Measurements from ENCODE around the gene FAM78A. TPM values are rescaled to one million over a fixed set of nuclear protein-coding genes. Genes with fewer than 3 reads are reported as not detected.
A peak's percentile ranks its signal among the peaks of the same experiment; 100 is the strongest.
"Not testable (repeated sequence)": the region's sequence is repeated elsewhere in the genome, so short reads cannot be mapped to it uniquely, and the experiment has no call there.

The FAM78A gene
- total RNA-seq, 2 experiments from 2014 or later, result 76.8 to 80.0 TPM

DNA sequence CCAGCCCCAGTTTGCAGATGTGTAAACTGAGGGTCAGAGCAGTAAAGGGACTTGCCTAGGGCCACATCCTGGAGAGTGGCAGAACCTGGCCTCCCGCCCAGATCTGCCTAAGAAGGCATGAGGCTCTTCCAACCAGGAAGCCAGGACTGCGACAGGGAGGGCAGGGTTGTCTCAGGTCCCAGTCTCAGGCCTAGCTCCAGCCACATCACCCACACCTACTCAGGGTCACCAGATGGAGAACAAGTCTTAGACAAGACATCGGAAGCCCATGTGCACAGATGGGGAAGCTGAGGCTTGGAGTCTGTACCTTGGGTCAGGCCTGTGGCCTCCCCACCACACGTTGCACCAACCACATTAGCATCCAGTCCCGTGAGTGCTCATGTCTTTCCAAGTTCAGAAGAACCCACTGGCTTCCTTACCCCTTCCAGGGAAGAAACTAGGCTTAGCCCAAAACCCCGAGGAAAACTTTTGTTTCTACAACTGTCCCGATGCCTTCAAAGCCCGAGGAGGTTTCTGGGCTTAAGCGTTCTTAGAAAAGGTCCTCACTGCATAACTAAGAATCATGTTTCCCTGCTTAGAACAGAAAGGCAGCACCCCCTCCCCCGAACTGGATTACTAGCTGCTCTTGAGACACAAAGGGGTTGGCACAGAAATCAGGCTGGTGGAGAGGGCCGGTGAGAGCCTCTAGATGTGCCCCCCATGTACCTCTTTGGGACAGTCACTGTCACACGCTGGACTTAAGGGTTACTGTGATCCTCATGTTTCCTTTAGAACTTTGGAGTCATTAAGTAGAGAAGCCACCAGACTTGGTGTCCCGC, 2.2 kb downstream of the FAM78A start:
- Mint-ChIP-seq H3K4me1 (peaks cover 41% of the 10 kb centered on the region), H3K36me3 (peaks cover 55% of the 10 kb centered on the region), H3K27ac (peak overlapping the region; percentile 99), H3K9me3 (ENCODE audit: low read depth) (no peaks in the 10 kb centered on the region), H3K27me3 (no peaks in the 10 kb centered on the region), H3K4me3 (peak overlapping the region; percentile 99)
- CTCF ChIA-PET, result interaction anchor here (1.4 to 11.9 kb wide), 3 partner anchors 18 to 96 kb away, joined by 4 to 177 read pairs (median 9); no protein-coding TSS in a partner anchor
- ATAC-seq (no peak), DNase-seq (peak; percentile 56)

DNA sequence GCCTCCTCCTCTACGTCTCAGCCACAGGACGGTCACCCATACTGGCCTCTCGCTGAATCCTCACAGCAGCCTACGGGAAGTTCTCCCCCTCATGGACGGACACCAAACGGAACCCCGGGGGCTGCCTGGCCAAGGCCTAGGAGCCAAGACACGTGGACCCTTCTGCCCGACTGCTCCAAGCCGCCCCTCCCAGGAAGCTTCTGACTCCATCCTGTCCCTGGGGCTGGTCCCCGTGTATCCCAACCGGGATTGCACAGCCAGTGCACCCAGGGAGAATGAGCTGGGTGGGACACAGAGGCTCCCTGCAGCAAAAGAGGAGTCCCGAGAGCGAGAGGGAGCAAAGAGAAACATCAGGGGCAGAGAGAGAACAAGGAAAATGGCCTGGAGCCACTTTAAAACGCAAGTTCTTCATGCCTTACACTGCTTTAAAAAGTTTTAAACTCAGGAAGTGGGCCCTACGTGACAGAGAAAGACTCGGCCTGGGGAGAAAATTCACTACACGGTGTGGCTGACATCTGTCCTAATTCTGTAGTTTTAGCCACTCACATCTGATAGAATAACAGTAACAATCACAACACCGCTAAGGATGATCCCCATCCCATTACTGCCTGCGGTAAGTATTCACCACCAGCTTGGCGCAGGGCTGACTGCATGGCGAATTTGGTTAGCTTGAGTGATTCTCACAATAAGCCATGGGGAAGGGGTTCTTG, 3.0 kb downstream of the FAM78A start:
- ATAC-seq (no peak), DNase-seq (peak; percentile 64)
- CTCF ChIA-PET, result interaction anchor here (1.2 to 11.9 kb wide), 4 partner anchors 10 to 95 kb away, joined by 3 to 177 read pairs (median 10); no protein-coding TSS in a partner anchor
- H3K4me3 Mint-ChIP-seq, result peak overlapping the region; percentile 99
- peaks cover 36% of the 10 kb centered on the region for H3K4me1 Mint-ChIP-seq
- H3K27ac Mint-ChIP-seq, result peak overlapping the region; percentile 99
- peaks cover 56% of the 10 kb centered on the region for H3K36me3 Mint-ChIP-seq
- no peaks in the 10 kb centered on the region for H3K27me3 Mint-ChIP-seq
- H3K9me3 Mint-ChIP-seq (ENCODE audit: low read depth), result no peaks in the 10 kb centered on the region

DNA sequence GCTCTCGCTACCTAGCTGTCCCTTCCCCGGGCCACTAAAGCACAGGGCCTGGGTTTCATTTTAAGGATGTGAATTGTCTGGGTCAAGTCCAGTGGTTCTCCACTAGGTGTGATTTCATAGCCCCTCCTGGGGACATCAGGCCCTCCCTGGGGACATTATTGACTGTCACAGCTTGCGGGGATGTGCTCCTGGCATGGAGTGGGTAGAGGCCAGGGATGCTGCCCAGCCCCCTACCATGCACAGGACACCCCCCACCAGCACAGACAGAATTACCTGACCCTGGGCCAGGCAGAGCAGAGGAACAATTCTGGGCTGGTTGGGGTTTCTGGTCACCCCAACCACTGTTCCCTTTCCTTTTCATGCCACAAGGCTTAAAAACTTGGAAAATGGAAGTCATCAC, 4.1 kb downstream of the FAM78A start:
- Mint-ChIP-seq H3K4me1 (peaks cover 39% of the 10 kb centered on the region), H3K9me3 (ENCODE audit: low read depth) (no peaks in the 10 kb centered on the region), H3K4me3 (peak overlapping the region; percentile 99), H3K36me3 (peaks cover 56% of the 10 kb centered on the region), H3K27ac (peak overlapping the region; percentile 92), H3K27me3 (no peaks in the 10 kb centered on the region)
- ATAC-seq (no peak), DNase-seq (no peak)
- CTCF ChIA-PET, result interaction anchor here (0.9 to 11.9 kb wide), 7 partner anchors 9 to 94 kb away, joined by 3 to 177 read pairs (median 4); no protein-coding TSS in a partner anchor

DNA sequence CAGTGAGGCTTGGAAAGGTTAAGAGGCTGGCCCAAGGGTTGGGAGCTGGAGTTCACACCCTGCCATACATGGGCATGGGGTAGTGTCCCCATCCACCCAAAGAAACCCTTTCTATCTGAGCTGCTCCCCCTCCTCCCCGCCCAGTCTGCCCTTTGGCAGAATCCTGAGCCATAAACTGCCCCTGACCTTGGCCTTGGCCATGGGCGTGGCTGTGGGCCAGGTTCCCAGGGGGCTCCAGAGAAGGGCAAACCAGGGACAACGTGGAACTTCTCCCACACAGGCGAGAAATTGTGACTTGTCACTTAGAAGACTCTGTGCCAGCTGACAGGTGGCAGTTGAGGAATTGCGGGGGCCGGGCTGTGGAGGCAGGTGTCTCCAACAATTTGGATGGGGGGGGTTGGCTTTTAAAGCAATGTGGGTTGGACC, 4.8 kb downstream of the FAM78A start:
- H3K9me3 Mint-ChIP-seq (ENCODE audit: low read depth), result no peaks in the 10 kb centered on the region
- ATAC-seq, result no peak
- no peak for DNase-seq
- H3K4me3 Mint-ChIP-seq, result peak overlapping the region; percentile 99
- no peaks in the 10 kb centered on the region for H3K27me3 Mint-ChIP-seq
- peak overlapping the region; percentile 92 for H3K27ac Mint-ChIP-seq
- CTCF ChIA-PET, result interaction anchor here (0.8 to 11.9 kb wide), 6 partner anchors 16 to 469 kb away, joined by 3 to 177 read pairs (median 4); partner anchors contain the start of gene RAPGEF1
- peaks cover 56% of the 10 kb centered on the region for H3K36me3 Mint-ChIP-seq
- peaks cover 46% of the 10 kb centered on the region for H3K4me1 Mint-ChIP-seq

DNA sequence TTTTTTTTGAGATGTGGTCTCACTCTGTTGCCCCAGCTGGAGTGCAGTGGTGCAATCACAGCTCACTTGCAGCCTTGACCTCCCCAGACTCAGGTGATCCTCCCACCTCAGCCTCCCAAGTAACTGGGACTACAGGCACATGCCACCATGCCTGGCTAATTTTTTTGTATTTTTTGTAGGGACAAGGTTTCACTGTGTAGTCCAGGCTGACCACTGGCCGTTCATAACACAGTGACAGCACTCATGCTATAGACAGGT, 5.4 kb downstream of the FAM78A start:
- DNase-seq; H3K9me3 Mint-ChIP-seq (ENCODE audit: low read depth); H3K27me3 Mint-ChIP-seq; ATAC-seq: not testable (repeated sequence)
- CTCF ChIA-PET, result interaction anchor here (0.8 to 11.9 kb wide), 5 partner anchors 15 to 469 kb away, joined by 3 to 177 read pairs (median 5); partner anchors contain the start of gene RAPGEF1
- H3K27ac Mint-ChIP-seq, result peak overlapping the region; percentile 92
- H3K36me3 Mint-ChIP-seq, result peaks cover 57% of the 10 kb centered on the region
- H3K4me3 Mint-ChIP-seq, result peak overlapping the region; percentile 99
- peaks cover 52% of the 10 kb centered on the region for H3K4me1 Mint-ChIP-seq

DNA sequence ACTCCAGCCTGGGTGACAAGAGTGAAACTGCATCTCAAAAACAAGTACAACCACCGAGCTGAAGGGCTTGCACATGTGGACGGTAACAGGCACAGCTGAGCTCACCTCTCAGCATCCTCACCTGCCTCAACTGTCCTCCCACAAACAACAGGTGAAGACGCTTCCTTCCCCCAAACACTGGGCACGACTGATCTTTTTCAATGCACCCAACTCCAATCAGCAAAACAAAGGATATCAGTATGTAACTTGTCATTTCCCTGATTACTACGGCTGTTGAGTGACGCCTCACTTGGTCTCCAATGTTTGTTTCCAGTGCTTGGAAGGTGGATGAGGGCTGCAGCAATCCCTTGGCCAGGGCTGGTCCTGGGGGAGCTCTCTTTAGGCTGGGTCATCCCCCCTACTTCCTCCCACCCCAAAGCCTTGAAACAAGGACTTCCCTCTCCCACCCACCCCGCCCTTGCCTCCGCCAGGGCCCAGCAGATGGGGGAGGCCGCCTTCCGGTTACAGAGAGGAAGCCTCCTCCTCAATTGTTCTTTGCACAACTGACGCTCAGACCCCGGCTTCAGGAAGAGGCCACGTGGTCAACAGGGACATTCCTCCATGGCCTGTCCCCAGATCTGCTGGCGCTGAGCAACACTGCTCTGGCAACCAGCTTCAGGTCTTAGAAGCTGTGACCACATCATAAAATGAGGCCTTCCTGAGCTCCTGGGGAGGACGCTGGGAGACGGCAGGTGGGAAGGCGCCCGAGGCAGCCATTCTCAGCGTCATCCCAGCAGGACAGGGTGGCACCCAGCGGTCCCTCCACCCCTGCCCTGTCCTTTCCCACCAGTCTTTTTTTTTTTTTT, 5.9 kb downstream of the FAM78A start:
- H3K4me1 Mint-ChIP-seq, result peaks cover 57% of the 10 kb centered on the region
- peaks cover 52% of the 10 kb centered on the region for H3K36me3 Mint-ChIP-seq
- DNase-seq, result peak; percentile 75
- no peaks in the 10 kb centered on the region for H3K27me3 Mint-ChIP-seq
- peak; percentile 20 for ATAC-seq
- H3K9me3 Mint-ChIP-seq (ENCODE audit: low read depth), result no peaks in the 10 kb centered on the region
- H3K4me3 Mint-ChIP-seq, result peak overlapping the region; percentile 99
- CTCF ChIA-PET, result interaction anchor here (0.8 to 11.9 kb wide), 4 partner anchors 15 to 470 kb away, joined by 3 to 177 read pairs (median 10); partner anchors contain the start of gene RAPGEF1
- peak overlapping the region; percentile 92 for H3K27ac Mint-ChIP-seq

DNA sequence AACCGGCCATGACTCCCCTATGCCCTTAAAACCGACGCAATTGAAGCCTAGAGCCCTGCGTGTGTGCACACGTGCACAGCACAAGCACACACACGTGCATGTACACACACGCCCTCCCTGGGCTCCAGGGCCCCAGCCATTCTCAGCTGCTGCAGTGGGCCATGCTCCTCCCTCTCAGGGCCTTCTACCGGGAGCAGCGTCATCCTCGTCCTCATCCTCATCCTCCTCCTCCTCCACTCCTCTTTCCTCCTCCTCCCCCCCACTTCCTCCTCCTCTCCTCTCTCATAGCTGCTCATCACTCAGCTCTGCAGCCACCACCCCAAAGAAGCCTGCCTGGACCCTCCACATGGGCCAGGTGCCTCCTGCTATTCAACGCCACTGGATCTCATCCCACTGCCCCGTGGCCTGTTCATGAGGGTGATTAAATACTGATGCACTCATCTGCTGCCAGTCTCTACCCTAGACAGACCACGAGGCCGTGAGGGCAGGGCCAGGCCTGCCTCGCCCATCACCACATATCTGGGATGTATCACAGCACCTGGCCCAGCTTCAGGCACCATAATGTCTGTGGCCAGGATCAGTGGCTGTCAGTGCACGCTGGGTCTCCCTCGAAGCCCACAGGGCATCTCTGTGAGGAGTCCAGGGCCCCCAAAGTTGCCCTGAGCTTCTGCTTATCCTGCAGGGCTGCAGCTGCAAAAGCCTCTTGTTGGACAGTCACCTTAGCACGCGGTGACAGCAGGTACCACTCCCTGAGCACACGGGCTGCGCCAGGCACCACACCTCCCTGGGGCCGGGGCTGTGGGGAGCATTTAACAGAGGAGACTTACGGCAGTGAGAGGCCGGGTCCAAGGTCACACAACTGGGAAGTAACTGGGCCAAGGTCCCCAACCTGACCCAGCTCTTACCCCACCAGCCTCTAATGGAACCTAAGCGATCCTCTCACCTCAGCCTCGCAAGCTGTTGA, 9.8 kb downstream of the FAM78A start:
- H3K9me3 Mint-ChIP-seq (ENCODE audit: low read depth), result no peaks in the 10 kb centered on the region
- H3K27me3 Mint-ChIP-seq, result no peaks in the 10 kb centered on the region
- DNase-seq (peak; percentile 64), ATAC-seq (peak; percentile 5)
- peak overlapping the region; percentile 92 for H3K27ac Mint-ChIP-seq
- H3K4me1 Mint-ChIP-seq, result peaks cover 73% of the 10 kb centered on the region
- CTCF ChIA-PET, result interaction anchor here (1.0 to 11.9 kb wide), 4 partner anchors 9 to 70 kb away, joined by 3 to 177 read pairs (median 8); partner anchors contain the start of gene FAM78A
- H3K4me3 Mint-ChIP-seq, result peak overlapping the region; percentile 61
- peaks cover 39% of the 10 kb centered on the region for H3K36me3 Mint-ChIP-seq

DNA sequence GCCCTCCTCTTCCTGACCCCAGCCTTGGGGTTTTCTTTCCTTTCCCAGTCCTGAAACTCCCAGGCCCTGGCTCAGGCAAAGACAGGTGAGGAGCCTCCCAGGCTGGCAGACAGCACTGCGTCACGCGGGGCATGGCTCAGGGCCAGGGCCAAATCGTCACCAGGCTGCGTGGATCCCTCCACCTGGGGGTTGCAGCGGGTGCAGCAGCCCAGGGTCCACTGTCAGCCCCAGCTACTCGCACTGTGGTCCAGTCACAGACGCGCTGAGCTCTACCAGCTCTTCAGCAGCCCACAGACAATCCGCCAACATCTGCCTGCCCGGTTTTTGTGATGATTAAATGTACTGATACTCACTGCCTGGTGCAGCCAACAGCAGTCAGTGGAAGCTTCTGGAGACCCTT, 12.1 kb downstream of the FAM78A start:
- H3K36me3 Mint-ChIP-seq, result peaks cover 41% of the 10 kb centered on the region
- H3K27ac Mint-ChIP-seq, result peak overlapping the region; percentile 72
- CTCF ChIA-PET, result interaction anchor here (0.9 to 2.0 kb wide), 4 partner anchors 8 to 14 kb away, joined by 3 to 7 read pairs (median 4); no protein-coding TSS in a partner anchor
- DNase-seq (no peak), ATAC-seq (no peak)
- no peak overlapping the region for H3K4me3 Mint-ChIP-seq
- H3K9me3 Mint-ChIP-seq (ENCODE audit: low read depth), result no peaks in the 10 kb centered on the region
- H3K27me3 Mint-ChIP-seq, result no peaks in the 10 kb centered on the region
- peaks cover 59% of the 10 kb centered on the region for H3K4me1 Mint-ChIP-seq

DNA sequence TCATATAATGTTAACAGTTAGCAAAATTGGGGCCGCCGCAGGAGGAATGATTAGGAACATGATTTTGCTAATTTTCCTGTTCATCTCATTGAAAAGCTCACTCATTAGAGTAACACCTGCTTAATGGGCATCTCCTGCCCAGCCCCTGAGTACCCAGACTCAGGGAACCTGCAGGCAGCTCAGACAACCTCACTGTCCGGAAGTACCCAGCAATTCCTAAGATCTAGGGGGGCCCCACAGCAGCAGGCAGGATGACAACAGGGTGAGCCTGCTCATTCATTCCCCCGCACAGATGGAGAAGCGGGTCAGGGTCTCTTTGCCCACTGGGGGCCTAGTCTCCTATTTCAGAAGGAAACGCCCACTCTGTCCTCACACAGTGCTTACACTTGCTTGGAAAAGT, 12.6 kb downstream of the FAM78A start:
- no peak overlapping the region for H3K4me3 Mint-ChIP-seq
- ATAC-seq, result no peak
- CTCF ChIA-PET, result interaction anchor here (0.7 to 2.0 kb wide), 5 partner anchors 7 to 108 kb away, joined by 3 to 7 read pairs (median 3); no protein-coding TSS in a partner anchor
- peaks cover 38% of the 10 kb centered on the region for H3K36me3 Mint-ChIP-seq
- DNase-seq, result no peak
- H3K27me3 Mint-ChIP-seq, result no peaks in the 10 kb centered on the region
- peaks cover 56% of the 10 kb centered on the region for H3K4me1 Mint-ChIP-seq
- H3K9me3 Mint-ChIP-seq (ENCODE audit: low read depth), result no peaks in the 10 kb centered on the region
- peak overlapping the region; percentile 72 for H3K27ac Mint-ChIP-seq

DNA sequence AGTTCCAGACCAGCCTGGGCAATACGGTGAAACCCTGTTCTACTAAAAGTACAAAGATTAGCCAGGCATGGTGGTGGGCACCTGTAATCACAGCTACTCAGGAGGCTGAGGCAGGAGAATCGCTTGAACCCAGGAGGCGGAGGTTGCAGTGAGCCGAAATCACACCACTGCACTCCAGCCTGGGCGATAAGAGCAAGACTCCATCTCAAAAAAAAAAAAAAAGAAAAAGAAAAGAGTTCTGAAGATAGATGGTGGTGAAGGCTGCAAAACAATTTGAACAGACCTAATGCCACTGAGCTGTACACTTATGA, 13.3 kb downstream of the FAM78A start:
- not testable (repeated sequence) for ATAC-seq; H3K9me3 Mint-ChIP-seq (ENCODE audit: low read depth)
- H3K4me1 Mint-ChIP-seq, result peaks cover 54% of the 10 kb centered on the region

DNA sequence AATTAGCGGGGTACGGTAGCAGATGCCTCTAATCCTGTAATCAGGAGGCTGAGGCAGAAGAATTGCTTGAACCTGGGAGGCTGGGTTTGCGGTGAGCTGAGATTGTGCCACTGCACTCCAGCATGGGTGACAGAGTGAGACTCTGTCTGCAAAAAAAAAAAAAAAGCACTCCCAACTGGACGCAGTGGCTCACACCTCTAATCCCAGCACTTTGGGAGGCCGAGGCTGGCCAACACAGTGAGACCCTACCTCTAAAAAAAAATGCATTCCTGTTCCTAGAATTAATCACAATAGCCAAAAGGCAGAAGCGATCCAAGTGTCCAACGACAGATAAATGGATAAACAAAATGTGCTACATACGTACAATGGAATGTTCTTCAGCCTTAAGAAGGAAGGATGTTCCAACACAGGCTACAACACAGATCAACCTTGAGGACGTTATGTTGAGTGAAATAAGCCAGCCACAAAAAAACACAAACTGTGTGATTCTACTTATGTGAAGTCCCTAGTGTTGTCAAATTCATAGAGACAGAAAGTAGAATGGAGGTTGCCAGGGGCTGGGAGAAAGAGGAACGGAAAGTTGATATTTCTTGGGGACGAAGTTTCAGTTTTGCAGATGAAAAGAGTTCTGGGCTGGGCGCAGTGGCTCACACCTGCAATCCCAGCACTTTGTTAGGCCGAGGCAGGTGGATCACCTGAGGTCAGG, 13.8 kb downstream of the FAM78A start:
- DNase-seq (no peak), ATAC-seq (no peak)
- Mint-ChIP-seq H3K27ac (peak overlapping the region; percentile 6), H3K9me3 (ENCODE audit: low read depth) (no peaks in the 10 kb centered on the region), H3K4me3 (no peak overlapping the region), H3K36me3 (peaks cover 41% of the 10 kb centered on the region), H3K4me1 (peaks cover 58% of the 10 kb centered on the region), H3K27me3 (no peaks in the 10 kb centered on the region)
- CTCF ChIA-PET, result no interaction called here

More for the DNA sequence above, 13.3 kb downstream of the FAM78A start:
- CTCF ChIA-PET, result interaction anchor here (0.7 to 2.0 kb wide), 2 partner anchors 11 to 109 kb away, joined by 3 to 7 read pairs; no protein-coding TSS in a partner anchor
- not testable (repeated sequence) for H3K27me3 Mint-ChIP-seq, H3K27ac Mint-ChIP-seq, DNase-seq, H3K4me3 Mint-ChIP-seq
- peaks cover 39% of the 10 kb centered on the region for H3K36me3 Mint-ChIP-seq

Measured in activated CD8-positive, alpha-beta memory T cell treated with anti-CD3 and anti-CD28 coated beads, Interleukin-2, amount 10 ng/mL, durations not matched to agents 7 days and 5 days (primary cell).